ENCODE results near the gene LDLR. TPM values are rescaled to one million over a fixed set of nuclear protein-coding genes. Genes with fewer than 3 reads are reported as not detected.

Gene LDLR
- total and polyA plus RNA-seq, 2 donors (not counting 1 experiment from before 2014, with no cell fraction given): 1.8 to 4.8 TPM

DNA sequence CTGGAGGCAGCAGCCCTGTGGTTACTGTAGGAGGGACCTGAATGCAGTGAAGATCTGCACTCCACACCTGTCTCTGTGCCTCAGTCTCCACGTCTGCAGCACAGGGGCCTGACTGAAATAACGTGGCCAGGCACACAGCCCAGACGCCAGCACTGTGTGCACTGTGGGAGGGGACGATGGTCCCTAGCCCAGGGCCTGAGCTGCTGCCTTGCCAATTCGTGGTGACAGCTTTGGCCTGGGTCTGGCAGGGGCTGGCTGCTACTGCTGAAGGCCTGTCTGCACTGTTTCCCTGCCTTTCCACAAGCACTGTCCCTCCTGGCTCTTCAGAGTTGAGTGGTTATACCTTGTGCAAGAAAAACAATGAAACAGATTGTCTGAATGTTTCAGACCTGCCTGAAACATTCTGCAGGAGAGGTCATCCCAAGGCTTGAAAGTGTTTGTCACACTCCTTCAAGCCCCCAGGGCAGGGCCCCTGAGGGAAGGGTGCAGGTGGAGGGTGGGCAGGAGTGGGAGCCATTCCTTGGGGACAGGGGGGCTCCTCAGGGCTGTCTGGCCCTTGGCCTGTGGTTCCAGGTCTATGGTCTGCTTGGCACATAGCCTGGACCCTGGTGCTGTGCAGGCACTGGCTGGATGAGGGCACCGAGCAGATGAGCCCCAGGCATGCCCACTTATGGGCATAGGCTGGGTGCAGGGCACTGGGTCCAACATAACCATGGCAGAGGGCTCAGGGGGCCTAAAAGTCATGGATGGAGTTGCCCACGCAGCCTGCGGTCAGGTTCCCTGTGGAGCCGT, 38.7 kb upstream of the LDLR start:
- H3K4me3 Mint-ChIP-seq: peak overlapping the region; percentile 69
- Histone ChIP-seq H2AFZ (ENCODE audit: insufficient read depth, low read depth, low read length, poor library complexity, severe bottlenecking) (no peak overlapping the region), H3K9me3 (ENCODE audit: control extremely low read depth in 1 of 3, control insufficient read depth in 2 of 3, insufficient read depth in 1 of 3, low read length in 2 of 3) (peaks cover 0 to 21% (median 0%) of the 10 kb centered on the region in 3 donors), H3K27me3 (replicated peaks in 1 of 4; ENCODE audit: control extremely low read depth in 1 of 4, control insufficient read depth in 3 of 4, insufficient read depth in 4 of 4, low read length in 3 of 4) (peaks cover 0 to 29% (median 4%) of the 10 kb centered on the region in 4 experiments), H3K4me2 (replicated peaks; ENCODE audit: low read depth, low read length, poor library complexity, severe bottlenecking) (peak overlapping the region; percentile 91), H3K79me2 (ENCODE audit: control insufficient read depth, insufficient read depth, low read length) (peaks cover 13% of the 10 kb centered on the region), H3K36me3 (replicated peaks in 1 of 2; ENCODE audit: control extremely low read depth in 1 of 2, control insufficient read depth in 1 of 2, extremely low read depth in 1 of 2, insufficient read depth in 2 of 2, low read length in 1 of 2) (peaks cover 0 to 3% of the 10 kb centered on the region in 2 experiments), H4K20me1 (ENCODE audit: control insufficient read depth, insufficient read depth, low read length, poor library complexity, severe bottlenecking) (peaks cover 67% of the 10 kb centered on the region), H3K4me1 (ENCODE audit: control insufficient read depth in 2 of 2, insufficient read depth in 2 of 2, low read length in 2 of 2) (peaks cover 78 to 92% of the 10 kb centered on the region in 2 donors), H3K27ac (ENCODE audit: low read length in 2 of 2) (no peak overlapping the region), H3K9ac (ENCODE audit: low read length) (no peak overlapping the region), H3K4me3 (ENCODE audit: control extremely low read depth in 1 of 5, extremely low read depth in 1 of 5, insufficient read depth in 1 of 5, low read depth in 2 of 5, low read length in 4 of 5) (no peak overlapping the region)
- WGBS (ENCODE audit: insufficient coverage): 93% methylated on average over 8 of the region's 9 CpGs
- intact Hi-C loops (cut with micrococcal nuclease): no loop called here
- DNase-seq (no peak), ATAC-seq (ENCODE audit: low read depth) (no peak)
- ChIA-PET CTCF (interaction anchor here (0.7 to 2.1 kb wide), 6 partner anchors 15 to 647 kb away, joined by 3 to 11 read pairs (median 3); no protein-coding TSS in a partner anchor), POLR2A (no interaction called here)
- TF ChIP-seq, protein P1, sequence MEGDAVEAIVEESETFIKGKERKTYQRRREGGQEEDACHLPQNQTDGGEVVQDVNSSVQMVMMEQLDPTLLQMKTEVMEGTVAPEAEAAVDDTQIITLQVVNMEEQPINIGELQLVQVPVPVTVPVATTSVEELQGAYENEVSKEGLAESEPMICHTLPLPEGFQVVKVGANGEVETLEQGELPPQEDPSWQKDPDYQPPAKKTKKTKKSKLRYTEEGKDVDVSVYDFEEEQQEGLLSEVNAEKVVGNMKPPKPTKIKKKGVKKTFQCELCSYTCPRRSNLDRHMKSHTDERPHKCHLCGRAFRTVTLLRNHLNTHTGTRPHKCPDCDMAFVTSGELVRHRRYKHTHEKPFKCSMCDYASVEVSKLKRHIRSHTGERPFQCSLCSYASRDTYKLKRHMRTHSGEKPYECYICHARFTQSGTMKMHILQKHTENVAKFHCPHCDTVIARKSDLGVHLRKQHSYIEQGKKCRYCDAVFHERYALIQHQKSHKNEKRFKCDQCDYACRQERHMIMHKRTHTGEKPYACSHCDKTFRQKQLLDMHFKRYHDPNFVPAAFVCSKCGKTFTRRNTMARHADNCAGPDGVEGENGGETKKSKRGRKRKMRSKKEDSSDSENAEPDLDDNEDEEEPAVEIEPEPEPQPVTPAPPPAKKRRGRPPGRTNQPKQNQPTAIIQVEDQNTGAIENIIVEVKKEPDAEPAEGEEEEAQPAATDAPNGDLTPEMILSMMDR (IDR thresholded peaks at IDR 0.05): no peak
- no peak for TF ChIP-seq EZH2 (IDR thresholded peaks at IDR 0.05; ENCODE audit: borderline replicate concordance, insufficient read depth, low read depth, low read length, poor library complexity, severe bottlenecking)
- peaks cover 72% of the 10 kb centered on the region for H3K4me1 Mint-ChIP-seq
- peaks cover 17% of the 10 kb centered on the region for H3K27me3 Mint-ChIP-seq
- no peak overlapping the region for H3K27ac Mint-ChIP-seq
- H3K9me3 Mint-ChIP-seq (ENCODE audit: insufficient read depth): no peaks in the 10 kb centered on the region

DNA sequence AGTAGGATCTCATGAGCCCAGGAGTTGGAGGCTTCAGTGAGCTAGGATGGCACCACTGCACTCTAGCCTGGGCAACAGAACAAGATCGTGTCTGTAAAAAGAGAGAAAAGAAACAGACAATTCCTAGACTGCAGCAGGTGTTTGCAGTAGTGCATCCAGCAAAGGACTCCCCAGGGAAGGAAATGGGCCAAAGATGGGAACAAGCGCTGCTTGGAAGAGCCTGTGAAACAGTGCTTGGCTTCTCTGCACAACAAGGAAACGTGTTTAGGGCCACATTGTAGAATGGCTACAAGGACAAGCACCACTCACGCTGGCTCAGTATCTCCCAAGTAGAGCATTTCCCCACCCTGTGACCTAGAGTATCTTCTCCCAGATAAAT, 35.5 kb upstream of the LDLR start:
- POLR2A ChIA-PET: no interaction called here
- peaks cover 55 to 59% of the 10 kb centered on the region in 2 donors for H3K4me1 ChIP-seq (ENCODE audit: control insufficient read depth in 2 of 2, insufficient read depth in 2 of 2, low read length in 2 of 2)

More for the DNA sequence above, 35.5 kb upstream of the LDLR start:
- H3K79me2 ChIP-seq (ENCODE audit: control insufficient read depth, insufficient read depth, low read length): peaks cover 19% of the 10 kb centered on the region
- Mint-ChIP-seq H3K27me3 (peaks cover 8% of the 10 kb centered on the region), H3K27ac (no peak overlapping the region), H3K4me3 (no peak overlapping the region), H3K4me1 (peaks cover 51% of the 10 kb centered on the region), H3K9me3 (ENCODE audit: insufficient read depth) (no peaks in the 10 kb centered on the region)
- WGBS (ENCODE audit: insufficient coverage): 93% methylated on average over 4 of the region's 4 CpGs
- CTCF ChIA-PET: interaction anchor here (0.6 to 0.7 kb wide), 2 partner anchors 41 to 118 kb away, joined by 3 to 5 read pairs; no protein-coding TSS in a partner anchor
- peaks cover 0 to 14% (median 0%) of the 10 kb centered on the region in 3 donors for H3K9me3 ChIP-seq (ENCODE audit: control extremely low read depth in 1 of 3, control insufficient read depth in 2 of 3, insufficient read depth in 1 of 3, low read length in 2 of 3)
- H3K27me3 ChIP-seq (replicated peaks in 1 of 4; ENCODE audit: control extremely low read depth in 1 of 4, control insufficient read depth in 3 of 4, insufficient read depth in 4 of 4, low read length in 3 of 4): peaks cover 0 to 47% (median 7%) of the 10 kb centered on the region in 4 experiments
- intact Hi-C loops (cut with micrococcal nuclease): no loop called here
- H3K9ac ChIP-seq (ENCODE audit: low read length): no peak overlapping the region
- H2AFZ ChIP-seq (ENCODE audit: insufficient read depth, low read depth, low read length, poor library complexity, severe bottlenecking): no peak overlapping the region
- no peak overlapping the region for H3K4me3 ChIP-seq (ENCODE audit: control extremely low read depth in 1 of 5, extremely low read depth in 1 of 5, insufficient read depth in 1 of 5, low read depth in 2 of 5, low read length in 4 of 5)
- peaks cover 0 to 14% of the 10 kb centered on the region in 2 experiments for H3K36me3 ChIP-seq (replicated peaks in 1 of 2; ENCODE audit: control extremely low read depth in 1 of 2, control insufficient read depth in 1 of 2, extremely low read depth in 1 of 2, insufficient read depth in 2 of 2, low read length in 1 of 2)
- ATAC-seq (ENCODE audit: low read depth) (no peak), DNase-seq (no peak)
- TF ChIP-seq, protein P1 (IDR thresholded peaks at IDR 0.05): no peak
- TF ChIP-seq EZH2 (IDR thresholded peaks at IDR 0.05; ENCODE audit: borderline replicate concordance, insufficient read depth, low read depth, low read length, poor library complexity, severe bottlenecking): no peak
- no peak overlapping the region for H3K27ac ChIP-seq (ENCODE audit: low read length in 2 of 2)
- H3K4me2 ChIP-seq (replicated peaks; ENCODE audit: low read depth, low read length, poor library complexity, severe bottlenecking): peak overlapping the region; percentile 20
- H4K20me1 ChIP-seq (ENCODE audit: control insufficient read depth, insufficient read depth, low read length, poor library complexity, severe bottlenecking): peaks cover 78% of the 10 kb centered on the region
